PC-3 (cell line): ENCODE data around the gene DAND5.

Source experiments
- EZH2 ChIP-seq: fragments of 300-600 bp; sonication (generic); IDR thresholded peaks from one replicate; pipeline ENCODE4 v1.6.1; 2017; ENCODE audit warnings: antibody characterized with exemption, mild to moderate bottlenecking, low read length; ENCODE audit not compliant: unreplicated experiment
- EZH2phosphoT487 ChIP-seq: fragments of 300-600 bp; sonication (generic); IDR thresholded peaks from 2 replicates; pipeline ENCODE4 v1.6.1; 2018; ENCODE audit warnings: mild to moderate bottlenecking, antibody characterized with exemption, low read length, borderline replicate concordance
- TF ChIP-seq, protein P1 (sequence below): fragments of 300-600 bp; sonication (generic); conservative IDR thresholded peaks from 2 replicates; pipeline ENCODE4 v1.5.1; 2017; ENCODE audit warnings: antibody characterized with exemption, low read depth, mild to moderate bottlenecking, low read length

DNA sequence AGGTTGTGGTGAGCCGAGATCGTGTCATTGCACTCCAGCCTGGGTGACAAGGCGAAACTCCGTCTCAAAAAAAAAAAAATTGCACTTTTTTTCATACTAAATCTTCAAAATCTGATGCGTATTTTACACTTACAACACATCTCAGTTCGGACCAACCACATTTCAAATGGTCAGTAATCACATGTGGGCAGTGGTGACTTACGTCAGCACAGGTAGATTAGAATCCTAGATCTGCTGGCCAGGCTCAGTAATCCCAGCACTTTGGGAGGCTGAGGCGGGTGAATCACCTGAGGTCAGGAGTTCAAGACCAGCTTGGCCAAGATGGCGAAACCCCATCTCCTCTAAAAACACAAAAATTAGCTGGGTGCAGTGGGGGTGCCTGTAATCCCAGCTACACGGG lies 34.3 kb upstream of the DAND5 start:
- TF ChIP-seq EZH2, result no peak
- TF ChIP-seq, protein P1, sequence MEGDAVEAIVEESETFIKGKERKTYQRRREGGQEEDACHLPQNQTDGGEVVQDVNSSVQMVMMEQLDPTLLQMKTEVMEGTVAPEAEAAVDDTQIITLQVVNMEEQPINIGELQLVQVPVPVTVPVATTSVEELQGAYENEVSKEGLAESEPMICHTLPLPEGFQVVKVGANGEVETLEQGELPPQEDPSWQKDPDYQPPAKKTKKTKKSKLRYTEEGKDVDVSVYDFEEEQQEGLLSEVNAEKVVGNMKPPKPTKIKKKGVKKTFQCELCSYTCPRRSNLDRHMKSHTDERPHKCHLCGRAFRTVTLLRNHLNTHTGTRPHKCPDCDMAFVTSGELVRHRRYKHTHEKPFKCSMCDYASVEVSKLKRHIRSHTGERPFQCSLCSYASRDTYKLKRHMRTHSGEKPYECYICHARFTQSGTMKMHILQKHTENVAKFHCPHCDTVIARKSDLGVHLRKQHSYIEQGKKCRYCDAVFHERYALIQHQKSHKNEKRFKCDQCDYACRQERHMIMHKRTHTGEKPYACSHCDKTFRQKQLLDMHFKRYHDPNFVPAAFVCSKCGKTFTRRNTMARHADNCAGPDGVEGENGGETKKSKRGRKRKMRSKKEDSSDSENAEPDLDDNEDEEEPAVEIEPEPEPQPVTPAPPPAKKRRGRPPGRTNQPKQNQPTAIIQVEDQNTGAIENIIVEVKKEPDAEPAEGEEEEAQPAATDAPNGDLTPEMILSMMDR, result no peak
- no peak for TF ChIP-seq EZH2phosphoT487
